IMR-90 (cell line): Measurements from ENCODE around the gene CHP1. TPM values are rescaled to one million over a fixed set of nuclear protein-coding genes. Genes with fewer than 3 reads are reported as not detected.

Source experiments
- ATAC-seq: fragments of 200-7000 bp; cut with Tn5 transposase; 2 replicates; pipeline ENCODE4 v1.9.1; 2020; ENCODE audit warnings: low read depth, mild to moderate bottlenecking, moderate library complexity
- BruUV-seq: library from RNA; stranded (reverse); fragments of 400-500 nt; replicated peaks from 2 replicates; lab custom pipeline; 2021; lab: Mats Ljungman, UMichigan
- CTCF ChIA-PET: fragments of 300-600 bp; formaldehyde crosslinking; extraction: SDS; loops from one replicate; lab custom pipeline; 2021; ENCODE audit warnings: antibody characterized with exemption; lab: Yijun Ruan, JAX
- POLR2A ChIA-PET: fragments of 300-600 bp; sonication (Branson Sonifier 250); formaldehyde crosslinking; loops from one replicate; lab custom pipeline; 2022; ENCODE audit warnings: antibody characterized with exemption; ENCODE audit not compliant: unreplicated experiment; lab: Charles Lee
- DNase-seq: peaks from one replicate; pipeline ENCODE4 v3.0.0; 2013
- H2AFZ ChIP-seq: replicated peaks from 2 replicates; pipeline ENCODE3; 2013; ENCODE audit warnings: low read length, mild to moderate bottlenecking; ENCODE audit not compliant: poor library complexity
- H2AK5ac ChIP-seq: 2 replicates; pipeline ENCODE4 v1.6.1; 2013; ENCODE audit warnings: low read depth, low read length, inconsistent platforms
- H2AK9ac ChIP-seq: replicated peaks from 2 replicates; pipeline ENCODE3; 2013; ENCODE audit warnings: mild to moderate bottlenecking, low read depth, low read length, moderate library complexity; ENCODE audit not compliant: poor library complexity
- H2BK120ac ChIP-seq: 2 replicates; pipeline ENCODE4 v1.6.1; 2013; ENCODE audit warnings: low read depth, low read length, inconsistent platforms
- H2BK15ac ChIP-seq: 3 replicates; pipeline ENCODE4 v1.6.1; 2013; ENCODE audit warnings: low read depth, low read length, inconsistent platforms
- H2BK20ac ChIP-seq: 2 replicates; pipeline ENCODE4 v1.6.1; 2013; ENCODE audit warnings: low read depth, mild to moderate bottlenecking, inconsistent platforms, low read length, moderate library complexity
- H2BK5ac ChIP-seq: 2 replicates; pipeline ENCODE4 v1.6.1; 2013; ENCODE audit warnings: mild to moderate bottlenecking, low read depth, low read length, inconsistent platforms; ENCODE audit not compliant: poor library complexity, severe bottlenecking
- H3K14ac ChIP-seq: replicated peaks from 2 replicates; pipeline ENCODE4 v1.6.1; 2013; ENCODE audit warnings: low read depth, low read length, inconsistent platforms
- H3K18ac ChIP-seq: 2 replicates; pipeline ENCODE4 v1.6.1; 2013; ENCODE audit warnings: low read depth, low read length, control low read depth
- H3K23ac ChIP-seq: 2 replicates; pipeline ENCODE4 v1.6.1; 2013; ENCODE audit warnings: low read depth, low read length, inconsistent platforms
- H3K27ac ChIP-seq: 2 replicates; pipeline ENCODE4 v1.5.1; 2013; ENCODE audit warnings: mild to moderate bottlenecking, control low read depth, low read length; ENCODE audit not compliant: insufficient read depth
- H3K27me3 ChIP-seq: 2 replicates; pipeline ENCODE4 v1.6.1; 2013; ENCODE audit warnings: low read length; ENCODE audit not compliant: control insufficient read depth, insufficient read depth
- H3K36me3 ChIP-seq: 2 replicates; pipeline ENCODE4 v1.6.1; 2013; ENCODE audit warnings: low read length, mixed read lengths; ENCODE audit not compliant: control insufficient read depth, insufficient read depth
- H3K4ac ChIP-seq: 2 replicates; pipeline ENCODE4 v1.6.1; 2013; ENCODE audit warnings: low read depth, low read length, inconsistent platforms
- H3K4me1 ChIP-seq: 2 replicates; pipeline ENCODE4 v1.6.1; 2013; ENCODE audit warnings: low read length, mixed read lengths; ENCODE audit not compliant: control insufficient read depth, insufficient read depth
- H3K4me2 ChIP-seq: 2 replicates; pipeline ENCODE4 v1.6.1; 2013; ENCODE audit warnings: low read depth, mild to moderate bottlenecking, control low read depth, low read length, moderate library complexity
- H3K4me3 ChIP-seq: 2 replicates; pipeline ENCODE4 v1.5.1; 2013; ENCODE audit warnings: low read depth, mild to moderate bottlenecking, control low read depth, low read length, moderate library complexity; ENCODE audit not compliant: insufficient read depth
- H3K56ac ChIP-seq: 2 replicates; pipeline ENCODE4 v1.6.1; 2013; ENCODE audit warnings: low read length, inconsistent platforms; ENCODE audit not compliant: insufficient read depth; ENCODE audit errors: extremely low read depth
- H3K79me1 ChIP-seq, 2 experiments: 2 replicates each; pipeline ENCODE4 v1.6.1; 2013; ENCODE audit warnings: low read length in 2 of 2, inconsistent platforms in 1 of 2, low read depth in 1 of 2
- H3K9ac ChIP-seq: 2 replicates; pipeline ENCODE4 v1.6.1; 2013; ENCODE audit warnings: low read depth, low read length, control low read depth
- H3K9me1 ChIP-seq: 2 replicates; pipeline ENCODE4 v1.6.1; 2013; ENCODE audit warnings: low read length, inconsistent platforms; ENCODE audit not compliant: insufficient read depth
- H3K9me3 ChIP-seq: 2 replicates; pipeline ENCODE4 v1.6.1; 2013; ENCODE audit warnings: low read length; ENCODE audit not compliant: control insufficient read depth, insufficient read depth
- H4K20me1 ChIP-seq: 2 replicates; pipeline ENCODE4 v1.6.1; 2013; ENCODE audit warnings: low read length, inconsistent platforms; ENCODE audit not compliant: insufficient read depth
- H4K5ac ChIP-seq: 2 replicates; pipeline ENCODE4 v1.6.1; 2013; ENCODE audit warnings: mild to moderate bottlenecking, low read depth, low read length, control low read depth
- H4K8ac ChIP-seq, 2 experiments: 2 replicates each; pipeline ENCODE4 v1.6.1; 2013; ENCODE audit warnings: low read depth in 2 of 2, low read length in 2 of 2, control low read depth in 1 of 2, inconsistent platforms in 1 of 2
- H4K91ac ChIP-seq: 2 replicates; pipeline ENCODE4 v1.6.1; 2013; ENCODE audit warnings: low read depth, low read length, inconsistent platforms; ENCODE audit not compliant: insufficient read depth
- USF2 ChIP-seq: fragments of 150-350 bp; IDR thresholded peaks from 2 replicates; pipeline ENCODE4 v1.6.1; 2017; ENCODE audit warnings: mild to moderate bottlenecking, antibody characterized with exemption, low read length, low read depth
- WGBS, 2 experiments: methylation state at CpG; one replicate each; pipeline versions ENCODE4 v1.1.5 to v1.1.7; 2013; ENCODE audit warnings: missing lambda C conversion rate in 2 of 2; ENCODE audit not compliant: insufficient read length in 1 of 2; ENCODE audit errors: extremely low coverage in 2 of 2; 5-methylcytosine and 5-hydroxymethylcytosine counted together
- dilution Hi-C: fragments of 300-500 bp; cut with HindIII; formaldehyde crosslinking; loops from one replicate; pipeline ENCODE4 v1.14.3; 2018; ENCODE audit warnings: low sequenced_read_pairs; ENCODE audit not compliant: unreplicated experiment
- in situ Hi-C: fragments of 300-500 bp; cut with MboI; formaldehyde crosslinking; loops from 3 replicates; pipeline ENCODE4 v1.14.3; 2019; ENCODE audit warnings: low sequenced_read_pairs, inconsistent platforms, mixed read lengths
- intact Hi-C: fragments of 100-400 bp; cut with micrococcal nuclease; formaldehyde crosslinking; loops from 2 replicates; pipeline ENCODE4 v1.10.0; 2022
- polyA plus RNA-seq, 3 experiments: library from polyadenylated mRNA; depleted of rRNA; stranded (reverse); fragments of >200 nt; gene quantifications; 2 replicates each; pipeline ENCODE4 v1.2.3, GENCODE V29; 2012; ENCODE audit warnings: low replicate concordance in 1 of 3
- total RNA-seq: library from RNA; depleted of rRNA; stranded (reverse); fragments of >200 nt; gene quantifications from 2 replicates; pipeline ENCODE4 v1.2.3, GENCODE V29; 2012

CHP1 gene
- total and polyA plus RNA-seq, 2 of the 4 experiments (the other 2 are of a cell fraction): 39.2 to 96.1 TPM

- ChIA-PET CTCF (interaction anchor here (0.7 kb wide), 1 partner anchor 11 kb away, joined by 3 read pairs; no protein-coding TSS in a partner anchor), POLR2A (no interaction called here)
- no peak for ATAC-seq
- Histone ChIP-seq H2BK15ac (no peak overlapping the region), H3K9ac (no peak overlapping the region), H3K36me3 (peaks cover 17% of the 10 kb centered on the region), H4K20me1 (no peaks in the 10 kb centered on the region), H4K91ac (no peak overlapping the region), H3K27me3 (no peaks in the 10 kb centered on the region), H3K56ac (no peak overlapping the region), H3K9me3 (no peaks in the 10 kb centered on the region), H2BK120ac (no peak overlapping the region), H2BK20ac (no peak overlapping the region), H3K4me1 (no peaks in the 10 kb centered on the region), H3K27ac (no peak overlapping the region), H3K4me2 (no peak overlapping the region), H2AK5ac (no peak overlapping the region), H4K8ac (no peak overlapping the region), H3K18ac (no peak overlapping the region), H3K4ac (no peak overlapping the region), H3K9me1 (peaks cover 2% of the 10 kb centered on the region; the same call in 1 of the 2 replicates), H3K14ac (no peak overlapping the region), H2AFZ (no peak overlapping the region), H3K23ac (no peak overlapping the region), H4K5ac (no peak overlapping the region), H3K4me3 (no peak overlapping the region), H2BK5ac (no peak overlapping the region), H2AK9ac (no peak overlapping the region), H3K79me1 (peaks cover 0 to 3% of the 10 kb centered on the region in 2 experiments; a peak in 1 of 4 replicates)
- no CpG with 5 or more reads among the region's 2 CpGs for WGBS, 2 experiments
- no peak for TF ChIP-seq USF2
- in situ Hi-C loops (no loop called here), dilution Hi-C loops (no loop called here), intact Hi-C loops (no loop called here)
- no TSS peak for BruUV-seq
- no peak for DNase-seq
These were observed 38.8 kb downstream of the CHP1 start for GRCh38 chr15:41269887-41270286.
